Measurements from ENCODE around the gene SYT15.
"Not testable (repeated sequence)": the region's sequence is repeated elsewhere in the genome, so short reads cannot be mapped to it uniquely, and the experiment has no call there.

GRCh38 chr10:46635364-46635959 is 56.5 kb downstream of the SYT15 start:
- not testable (repeated sequence) for TF ChIP-seq CTCF, POLR2A (IDR thresholded peaks at IDR 0.05)
